Colonic mucosa (tissue), 4 donors: ENCODE results near the gene RNF4. TPM values are rescaled to one million over a fixed set of nuclear protein-coding genes. Genes with fewer than 3 reads are reported as not detected.

Experiments used
- DNase-seq: peaks from one replicate; pipeline ENCODE4 v3.0.0-alpha.2; 2020
- H3K27ac ChIP-seq: fragments of 200-600 bp; one replicate; pipeline ENCODE4 v1.8.0; 2021
- H3K27me3 ChIP-seq: fragments of 200-600 bp; one replicate; pipeline ENCODE4 v1.8.0; 2021
- H3K36me3 ChIP-seq: fragments of 200-600 bp; one replicate; pipeline ENCODE4 v1.8.0; 2021
- H3K4me1 ChIP-seq: fragments of 200-600 bp; one replicate; pipeline ENCODE4 v1.8.0; 2021; ENCODE audit warnings: mild to moderate bottlenecking
- H3K4me3 ChIP-seq: fragments of 200-600 bp; one replicate; pipeline ENCODE4 v1.8.0; 2021
- H3K9ac ChIP-seq, 2 donors: one replicate each; pipeline ENCODE4 v1.7.0; 2013; ENCODE audit warnings: control low read depth in 2 of 2, low read depth in 2 of 2, low read length in 2 of 2
- H3K9me3 ChIP-seq: fragments of 200-600 bp; one replicate; pipeline ENCODE4 v1.8.0; 2021
- intact Hi-C: fragments of 100-400 bp; cut with DNase I; formaldehyde crosslinking; loops from one replicate; pipeline ENCODE4 v1.14.1; 2022
- total RNA-seq, 2 donors: library from RNA; stranded (reverse); fragmentation: NEBNext Ultra II Directional in 1 of 2; extraction: Animal tissue kit (Norgen Biotek cat#: 25700) in 1 of 2; gene quantifications; one replicate each; pipeline ENCODE4 v1.2.1, GENCODE V29; 2021
- TF ChIP-seq, protein P1 (sequence below): fragments of 200-600 bp; IDR thresholded peaks from one replicate; pipeline ENCODE4 v1.8.0; 2022; ENCODE audit warnings: antibody characterized with exemption, mild to moderate bottlenecking
- donor health status: healthy.
- donor health status: DM: no; HTN: no; CAD: no.
- donor health status: DM: no; HTN: no; CAD: no.

RNF4 gene
- total RNA-seq, 2 donors from 2014 or later = 50.1 to 51.1 TPM

DNA sequence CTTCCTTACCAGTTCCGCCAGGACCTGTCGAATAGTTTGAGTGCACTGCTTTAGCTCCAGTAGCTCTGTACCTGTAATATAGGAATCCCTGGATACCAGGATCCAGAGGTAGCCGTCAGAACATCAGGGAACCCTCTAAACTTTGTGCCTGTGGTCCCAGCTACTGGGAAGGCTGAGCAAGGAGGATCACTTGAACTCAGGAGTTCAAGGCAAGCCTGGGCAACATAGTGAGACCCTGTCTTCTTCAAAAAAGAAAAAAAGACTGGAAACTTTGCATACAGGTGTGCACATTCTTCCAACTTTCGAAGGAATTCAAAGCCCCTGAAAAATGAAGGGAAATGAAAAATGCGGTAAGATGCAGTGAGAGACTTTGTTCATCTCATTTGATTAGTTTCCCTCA, 34.9 kb downstream of the RNF4 start:
- H3K4me3 ChIP-seq = no peak overlapping the region
- H3K9ac ChIP-seq = no peak overlapping the region
- H3K27me3 ChIP-seq = no peaks in the 10 kb centered on the region
- no peaks in the 10 kb centered on the region for H3K9me3 ChIP-seq
- intact Hi-C loops = no loop called here
- DNase-seq = no peak
- H3K27ac ChIP-seq = no peak overlapping the region
- TF ChIP-seq, protein P1, sequence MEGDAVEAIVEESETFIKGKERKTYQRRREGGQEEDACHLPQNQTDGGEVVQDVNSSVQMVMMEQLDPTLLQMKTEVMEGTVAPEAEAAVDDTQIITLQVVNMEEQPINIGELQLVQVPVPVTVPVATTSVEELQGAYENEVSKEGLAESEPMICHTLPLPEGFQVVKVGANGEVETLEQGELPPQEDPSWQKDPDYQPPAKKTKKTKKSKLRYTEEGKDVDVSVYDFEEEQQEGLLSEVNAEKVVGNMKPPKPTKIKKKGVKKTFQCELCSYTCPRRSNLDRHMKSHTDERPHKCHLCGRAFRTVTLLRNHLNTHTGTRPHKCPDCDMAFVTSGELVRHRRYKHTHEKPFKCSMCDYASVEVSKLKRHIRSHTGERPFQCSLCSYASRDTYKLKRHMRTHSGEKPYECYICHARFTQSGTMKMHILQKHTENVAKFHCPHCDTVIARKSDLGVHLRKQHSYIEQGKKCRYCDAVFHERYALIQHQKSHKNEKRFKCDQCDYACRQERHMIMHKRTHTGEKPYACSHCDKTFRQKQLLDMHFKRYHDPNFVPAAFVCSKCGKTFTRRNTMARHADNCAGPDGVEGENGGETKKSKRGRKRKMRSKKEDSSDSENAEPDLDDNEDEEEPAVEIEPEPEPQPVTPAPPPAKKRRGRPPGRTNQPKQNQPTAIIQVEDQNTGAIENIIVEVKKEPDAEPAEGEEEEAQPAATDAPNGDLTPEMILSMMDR = no peak
- no peaks in the 10 kb centered on the region for H3K4me1 ChIP-seq
- peaks cover 18% of the 10 kb centered on the region for H3K36me3 ChIP-seq

DNA sequence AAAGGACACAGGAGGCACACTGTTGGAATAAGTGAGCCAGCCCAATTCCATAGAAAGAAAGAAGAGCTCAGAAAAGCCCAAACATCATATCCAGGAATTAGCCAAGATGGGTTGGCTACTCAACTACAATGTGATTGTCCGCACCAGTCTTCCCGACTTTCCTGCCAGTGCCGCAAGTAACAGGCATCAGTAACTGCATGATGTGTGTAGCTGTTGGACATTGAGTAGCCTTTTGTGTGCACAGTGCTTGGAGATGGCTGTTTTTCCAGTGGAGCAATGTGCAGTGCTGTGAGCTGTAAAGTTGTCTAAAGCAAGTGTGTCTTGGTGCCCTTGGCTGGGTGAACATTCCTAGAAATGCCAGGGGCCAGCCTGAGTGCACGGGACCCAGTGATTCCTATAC, 38.4 kb downstream of the RNF4 start:
- Histone ChIP-seq H3K9ac (no peak overlapping the region), H3K36me3 (peaks cover 11% of the 10 kb centered on the region), H3K27me3 (no peaks in the 10 kb centered on the region), H3K9me3 (no peaks in the 10 kb centered on the region), H3K4me3 (no peak overlapping the region), H3K4me1 (no peaks in the 10 kb centered on the region), H3K27ac (no peak overlapping the region)
- intact Hi-C loops = no loop called here
- no peak for DNase-seq
- TF ChIP-seq, protein P1 = no peak

DNA sequence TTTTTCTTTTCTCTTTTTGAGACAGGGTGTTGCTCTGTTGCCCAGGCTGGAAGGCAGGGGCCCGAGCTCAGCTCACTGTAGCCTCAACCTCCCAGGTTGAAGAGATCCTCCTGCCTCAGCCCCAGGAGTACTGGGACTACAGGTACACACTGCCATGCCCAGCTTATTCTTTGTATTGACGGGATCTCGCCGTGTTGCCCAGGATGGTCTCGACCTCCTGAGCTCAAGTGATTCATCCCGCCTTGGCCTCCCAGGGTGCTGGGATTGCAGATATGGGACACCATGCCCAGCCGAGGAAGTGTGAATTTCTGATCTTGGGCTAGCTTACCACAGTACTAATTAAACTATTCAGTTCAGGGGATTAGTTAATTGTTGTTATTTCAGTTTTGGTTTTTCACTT, 38.9 kb downstream of the RNF4 start:
- Histone ChIP-seq H3K9ac (no peak overlapping the region), H3K4me3 (no peak overlapping the region), H3K4me1 (no peaks in the 10 kb centered on the region), H3K9me3 (no peaks in the 10 kb centered on the region), H3K27me3 (no peaks in the 10 kb centered on the region), H3K27ac (no peak overlapping the region), H3K36me3 (peaks cover 17% of the 10 kb centered on the region)
- TF ChIP-seq, protein P1 = no peak
- no peak for DNase-seq
- intact Hi-C loops = no loop called here

DNA sequence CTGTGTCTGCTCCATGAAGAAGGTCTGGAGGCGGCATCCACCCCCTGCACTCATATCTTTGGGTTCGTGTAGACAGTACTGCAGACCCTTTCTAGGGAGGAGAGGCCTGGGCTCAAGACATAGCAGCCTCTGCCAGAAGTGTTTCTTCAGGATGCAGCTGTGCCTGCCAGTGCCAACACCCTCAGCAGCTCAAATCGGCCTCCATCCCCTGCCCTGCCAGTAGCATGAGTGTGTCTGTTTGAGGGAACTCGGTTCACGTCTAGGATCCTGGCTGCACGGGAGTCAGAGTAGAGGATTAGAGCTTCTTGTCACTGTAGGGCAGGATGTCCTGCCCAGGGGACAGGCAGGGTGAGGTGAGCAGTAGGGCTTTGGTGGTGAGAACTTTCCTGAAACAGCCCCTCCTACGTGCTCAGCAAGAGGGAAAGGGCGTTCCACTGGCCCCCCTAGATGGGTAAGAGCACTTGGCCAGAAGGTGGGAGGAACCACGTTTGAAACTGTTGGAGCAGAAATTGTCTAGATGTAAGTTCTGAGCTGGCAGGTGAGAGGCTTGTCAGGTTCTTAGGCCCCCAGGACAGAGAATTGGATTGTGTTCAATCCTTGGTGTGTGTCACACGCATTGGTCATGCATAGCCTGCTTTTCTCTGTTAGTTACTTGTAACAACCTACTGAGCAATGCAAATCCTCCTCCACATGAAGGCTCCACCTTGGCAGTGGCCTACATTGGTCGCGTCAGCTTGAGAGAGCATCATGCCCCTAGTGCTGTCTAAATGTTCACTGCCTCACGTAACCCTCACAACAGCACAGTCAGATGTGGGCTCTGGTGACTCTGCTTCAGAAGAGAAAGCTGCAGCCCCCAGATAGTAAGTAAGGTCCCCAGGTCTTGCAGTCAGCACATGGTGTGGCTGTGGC, 41.7 kb downstream of the RNF4 start:
- TF ChIP-seq, protein P1 = no peak
- intact Hi-C loops = no loop called here
- no peak for DNase-seq
- Histone ChIP-seq H3K9me3 (no peaks in the 10 kb centered on the region), H3K27me3 (no peaks in the 10 kb centered on the region), H3K36me3 (peaks cover 23% of the 10 kb centered on the region), H3K27ac (no peak overlapping the region), H3K4me1 (no peaks in the 10 kb centered on the region), H3K9ac (no peak overlapping the region), H3K4me3 (no peak overlapping the region)

DNA sequence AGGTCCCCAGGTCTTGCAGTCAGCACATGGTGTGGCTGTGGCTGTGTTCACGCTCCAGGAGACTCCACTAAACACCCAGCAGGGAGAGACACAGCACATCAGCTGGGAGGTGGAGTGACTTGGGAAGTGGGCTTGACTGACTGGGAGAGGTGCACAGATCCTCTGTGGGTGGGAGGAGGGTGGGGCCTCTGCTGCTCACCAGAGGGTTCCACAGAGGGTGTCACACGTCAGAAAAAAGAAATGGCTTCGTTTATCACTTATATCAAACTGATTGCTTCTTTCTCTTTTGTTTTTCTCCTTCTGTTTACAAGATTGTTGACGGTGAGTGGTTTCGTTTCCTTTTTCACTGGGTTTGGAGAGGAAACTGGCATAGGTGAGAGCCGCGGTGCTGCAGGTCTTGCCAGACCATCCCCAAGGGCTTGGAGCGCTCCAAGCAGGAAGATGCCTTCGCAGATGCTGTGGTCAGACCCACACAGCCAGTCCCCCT, 42.8 kb downstream of the RNF4 start:
- DNase-seq = no peak
- H3K4me3 ChIP-seq = no peak overlapping the region
- intact Hi-C loops = no loop called here
- no peak overlapping the region for H3K9ac ChIP-seq
- no peak overlapping the region for H3K27ac ChIP-seq
- TF ChIP-seq, protein P1 = no peak
- H3K9me3 ChIP-seq = no peaks in the 10 kb centered on the region
- H3K4me1 ChIP-seq = no peaks in the 10 kb centered on the region
- no peaks in the 10 kb centered on the region for H3K27me3 ChIP-seq
- peaks cover 23% of the 10 kb centered on the region for H3K36me3 ChIP-seq
